C4-2B (cell line): Measurements from ENCODE around the gene L1TD1.

Experiments used
- CTCF ChIP-seq: fragments of 450-650 bp; conservative IDR thresholded peaks from 2 replicates; pipeline ENCODE4 v1.5.1; 2017; ENCODE audit warnings: mild to moderate bottlenecking
- ZFX ChIP-seq: fragments of 450-650 bp; IDR thresholded peaks from 2 replicates; pipeline ENCODE4 v1.6.1; 2017

GRCh38 chr1:62181532-62181931, 13.1 kb upstream of the L1TD1 start:
- TF ChIP-seq CTCF (no peak), ZFX (no peak)
